Retinal pigment epithelial cell (primary cell): Measurements from ENCODE around the gene GNGT2.

ENCODE experiments used
- DNase-seq: peaks from one replicate; pipeline ENCODE4 v3.0.0-alpha.2; 2010; ENCODE audit warnings: low read depth
- H3K4me3 ChIP-seq: 2 replicates; pipeline ENCODE4 v1.5.1; 2011; ENCODE audit warnings: mild to moderate bottlenecking, low read length, control low read depth, moderate library complexity
- TF ChIP-seq, protein P1 (sequence below): conservative IDR thresholded peaks from 2 replicates; pipeline ENCODE4 v1.5.1; 2011; ENCODE audit warnings: low read depth, low read length, control low read depth, inconsistent platforms

The GNGT2 gene

DNA sequence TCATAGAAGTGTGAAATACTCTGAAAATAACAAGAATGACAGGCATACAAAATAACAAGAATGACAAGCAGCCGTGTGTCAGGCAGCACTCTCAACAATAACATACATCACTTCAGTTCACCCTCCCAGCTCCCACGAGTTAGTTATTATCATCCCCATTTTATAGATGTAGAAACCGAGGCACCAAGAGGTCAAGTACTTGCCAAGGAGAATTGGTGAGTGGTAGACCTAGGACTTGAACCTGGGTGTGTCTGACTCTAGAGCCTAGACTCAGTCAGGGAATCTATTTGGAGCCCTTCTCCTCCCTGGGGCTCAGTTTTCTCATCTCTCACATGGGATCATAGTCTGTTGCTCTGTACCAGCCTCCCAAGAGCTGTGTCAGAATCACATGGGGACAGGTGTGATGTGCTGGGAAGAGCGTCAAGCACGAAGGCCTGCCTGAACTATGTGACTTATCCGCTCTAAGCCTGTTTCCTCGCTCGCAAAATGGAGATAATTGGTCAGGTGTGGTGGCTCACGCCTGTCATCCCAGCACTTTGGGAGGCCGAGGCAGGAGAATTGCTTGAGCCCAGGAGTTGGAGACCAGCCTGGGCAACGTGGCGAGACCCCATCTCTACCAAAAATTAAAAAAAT is 39.6 kb upstream of the GNGT2 start:
- TF ChIP-seq, protein P1, sequence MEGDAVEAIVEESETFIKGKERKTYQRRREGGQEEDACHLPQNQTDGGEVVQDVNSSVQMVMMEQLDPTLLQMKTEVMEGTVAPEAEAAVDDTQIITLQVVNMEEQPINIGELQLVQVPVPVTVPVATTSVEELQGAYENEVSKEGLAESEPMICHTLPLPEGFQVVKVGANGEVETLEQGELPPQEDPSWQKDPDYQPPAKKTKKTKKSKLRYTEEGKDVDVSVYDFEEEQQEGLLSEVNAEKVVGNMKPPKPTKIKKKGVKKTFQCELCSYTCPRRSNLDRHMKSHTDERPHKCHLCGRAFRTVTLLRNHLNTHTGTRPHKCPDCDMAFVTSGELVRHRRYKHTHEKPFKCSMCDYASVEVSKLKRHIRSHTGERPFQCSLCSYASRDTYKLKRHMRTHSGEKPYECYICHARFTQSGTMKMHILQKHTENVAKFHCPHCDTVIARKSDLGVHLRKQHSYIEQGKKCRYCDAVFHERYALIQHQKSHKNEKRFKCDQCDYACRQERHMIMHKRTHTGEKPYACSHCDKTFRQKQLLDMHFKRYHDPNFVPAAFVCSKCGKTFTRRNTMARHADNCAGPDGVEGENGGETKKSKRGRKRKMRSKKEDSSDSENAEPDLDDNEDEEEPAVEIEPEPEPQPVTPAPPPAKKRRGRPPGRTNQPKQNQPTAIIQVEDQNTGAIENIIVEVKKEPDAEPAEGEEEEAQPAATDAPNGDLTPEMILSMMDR, result no peak
- no peak overlapping the region for H3K4me3 ChIP-seq
- no peak for DNase-seq

DNA sequence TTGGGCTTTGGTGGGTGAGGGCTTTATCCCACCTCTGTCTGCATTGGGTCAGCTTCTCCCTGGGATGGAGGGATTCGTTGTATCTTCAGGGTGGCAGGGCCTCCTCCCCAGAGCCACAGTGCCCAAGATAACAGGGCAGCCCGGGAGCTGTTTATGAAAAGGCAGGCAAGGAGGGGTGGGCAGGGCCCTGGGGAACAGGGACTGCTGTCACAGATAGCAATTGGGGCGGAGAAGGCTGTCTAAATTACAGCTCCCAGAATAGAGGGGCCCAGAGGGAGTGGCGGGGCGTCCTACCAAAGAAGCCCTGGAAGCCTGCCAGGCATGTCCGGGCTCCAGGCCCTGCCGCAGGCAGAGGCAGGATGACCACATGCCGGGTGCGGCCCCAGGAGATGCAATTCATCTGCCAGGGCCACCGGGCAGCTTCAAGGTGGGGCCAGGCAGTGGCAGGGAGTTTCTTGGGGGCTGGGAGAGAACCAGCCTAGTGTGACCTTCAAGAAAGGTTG is 39.0 kb upstream of the GNGT2 start:
- no peak overlapping the region for H3K4me3 ChIP-seq
- TF ChIP-seq, protein P1, result no peak
- no peak for DNase-seq

DNA sequence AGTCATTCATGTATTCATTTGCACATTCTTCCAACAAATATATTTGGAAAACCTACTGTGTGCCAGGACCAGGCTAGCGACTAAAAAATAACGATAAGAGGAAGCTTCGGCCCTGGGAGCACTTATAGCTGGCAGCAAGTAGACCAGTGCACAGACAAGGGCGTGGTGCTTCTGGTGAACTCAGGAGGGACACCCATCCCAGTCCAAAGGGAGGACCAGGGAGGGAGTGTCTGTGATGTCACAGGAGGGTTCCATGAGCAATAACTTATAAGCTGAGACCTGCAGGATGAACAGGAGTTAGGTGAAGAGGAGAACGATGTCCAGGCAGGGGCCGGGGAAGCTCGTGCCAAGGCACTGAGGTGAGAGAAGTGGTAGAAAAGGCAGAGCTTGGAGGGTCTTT is 37.6 kb upstream of the GNGT2 start:
- TF ChIP-seq, protein P1, result no peak
- DNase-seq, result no peak

DNA sequence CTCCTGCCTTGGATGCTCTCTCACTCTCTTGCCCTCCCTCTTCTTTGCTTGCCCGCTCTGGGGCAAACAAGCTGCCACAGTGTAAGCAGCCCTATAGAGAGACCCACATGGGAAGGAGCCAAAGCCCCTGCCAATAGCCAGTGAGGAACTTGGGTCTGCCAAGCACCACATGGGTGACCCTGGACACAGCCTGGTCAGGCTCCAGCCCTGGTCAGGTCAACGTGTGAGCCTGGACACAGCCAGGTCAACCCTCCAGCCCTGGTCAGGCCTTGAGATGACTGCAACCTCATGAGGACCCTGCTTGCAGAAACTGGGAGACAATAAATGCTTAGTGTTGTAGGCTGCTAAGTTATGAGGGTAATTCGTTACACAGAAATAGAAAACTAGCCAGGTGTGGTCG is 34.5 kb upstream of the GNGT2 start:
- no peak overlapping the region for H3K4me3 ChIP-seq
- TF ChIP-seq, protein P1, result no peak

More for the DNA sequence above, 37.6 kb upstream of the GNGT2 start:
- H3K4me3 ChIP-seq, result no peak overlapping the region

DNA sequence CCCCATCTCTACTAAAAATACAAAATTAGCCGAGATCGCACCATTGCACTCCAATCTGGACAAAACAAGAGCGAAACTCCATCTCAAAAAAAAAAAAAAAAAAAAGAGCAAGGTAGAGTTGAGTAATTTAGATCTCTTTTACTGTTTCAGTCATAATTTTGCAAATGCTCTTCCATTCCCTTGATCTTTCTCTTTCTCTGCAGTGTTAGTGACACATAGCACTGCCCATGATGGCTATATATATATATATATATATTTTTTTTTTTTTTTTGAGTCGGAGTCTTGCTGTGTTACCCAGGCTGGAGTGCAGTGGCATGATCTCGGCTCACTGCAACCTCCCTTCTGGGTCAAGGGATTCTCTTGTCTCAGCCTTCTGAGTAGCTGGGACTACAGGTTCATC is 32.4 kb upstream of the GNGT2 start:
- no peak overlapping the region for H3K4me3 ChIP-seq
- TF ChIP-seq, protein P1, result no peak
- no peak for DNase-seq

More for the DNA sequence above, 34.5 kb upstream of the GNGT2 start:
- DNase-seq, result no peak

DNA sequence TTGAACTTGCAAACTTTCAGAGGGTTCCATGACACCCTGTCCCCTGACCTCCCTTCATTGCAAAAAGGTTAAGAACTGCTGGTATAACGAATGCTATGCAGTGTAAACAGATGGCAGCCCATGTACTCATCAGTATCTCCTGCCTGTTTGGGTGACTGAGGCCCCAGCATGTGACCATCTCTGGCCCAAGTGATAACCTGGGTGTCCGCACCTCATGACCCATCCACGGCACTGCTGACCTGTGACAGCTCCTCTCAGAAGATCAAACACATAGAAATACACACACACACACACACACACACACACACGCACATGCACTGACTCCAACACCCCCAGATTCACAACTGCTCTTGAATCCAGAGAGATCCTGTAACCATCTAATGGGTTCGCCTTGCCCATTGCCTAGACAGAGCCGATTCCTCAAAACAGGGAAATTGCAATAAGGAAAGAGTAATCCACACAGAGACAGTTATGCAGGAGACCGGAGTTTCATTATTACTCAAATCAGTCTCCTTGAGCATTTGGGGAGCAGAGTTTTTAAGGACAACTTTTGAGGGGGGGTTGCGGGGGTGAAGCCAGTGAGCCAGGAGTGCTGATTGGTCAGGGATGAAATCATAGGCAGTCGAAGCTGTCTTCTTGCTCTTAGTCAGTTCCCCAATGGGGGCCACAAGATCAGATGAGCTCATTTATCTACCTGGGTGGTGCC is 31.5 kb upstream of the GNGT2 start:
- DNase-seq, result no peak
- no peak overlapping the region for H3K4me3 ChIP-seq
- TF ChIP-seq, protein P1, result no peak

DNA sequence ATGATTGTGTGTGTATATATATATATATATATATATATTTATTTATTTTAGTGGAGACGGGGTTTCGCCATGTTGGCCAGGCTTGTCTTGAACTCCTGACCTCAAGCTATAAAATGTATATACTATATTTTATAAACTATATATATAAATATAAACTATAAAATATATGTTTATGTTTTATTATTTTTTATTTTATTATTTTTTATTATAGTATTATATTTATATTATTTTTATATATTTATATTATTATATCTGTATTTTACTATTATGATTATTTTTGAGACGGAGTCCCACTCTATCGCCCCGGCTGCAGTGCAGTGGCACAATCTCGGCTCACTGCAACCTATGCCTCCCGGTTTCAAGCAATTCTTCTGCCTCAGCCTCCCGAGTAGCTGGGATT is 30.7 kb upstream of the GNGT2 start:
- TF ChIP-seq, protein P1, result no peak
- no peak overlapping the region for H3K4me3 ChIP-seq
- DNase-seq, result no peak
